Keratinocyte (primary cell): Measurements from ENCODE around the gene LDLRAD4. TPM values are rescaled to one million over a fixed set of nuclear protein-coding genes. Genes with fewer than 3 reads are reported as not detected.

Experiments
- DNase-seq: peaks from one replicate; pipeline ENCODE4 v3.0.0-alpha.2; 2011; ENCODE audit warnings: low read depth, missing footprints, low spot score
- FAIRE-seq: peaks from 2 replicates; lab custom pipeline; 2011; peaks lifted over from hg19 to GRCh38; lab: Jason Lieb, UNC
- H2AFZ ChIP-seq: 2 replicates; pipeline ENCODE4 v1.6.0; 2012; ENCODE audit warnings: low read length, control low read depth, inconsistent platforms; ENCODE audit not compliant: control insufficient read depth
- H3K27ac ChIP-seq: 2 replicates; pipeline ENCODE4 v1.5.1; 2011; ENCODE audit warnings: low read length; ENCODE audit not compliant: control insufficient read depth, insufficient read depth
- H3K27me3 ChIP-seq: 3 replicates; pipeline ENCODE4 v1.6.0; 2011; ENCODE audit warnings: low read length; ENCODE audit not compliant: control insufficient read depth, insufficient read depth; ENCODE audit errors: extremely low read depth
- H3K36me3 ChIP-seq, 2 experiments: 2 replicates in 1 of 2; 3 replicates in 1 of 2; pipeline ENCODE4 v1.5.1; 2011; ENCODE audit warnings: low read length in 2 of 2, mild to moderate bottlenecking in 1 of 2; ENCODE audit not compliant: control insufficient read depth in 2 of 2, insufficient read depth in 2 of 2; ENCODE audit errors: extremely low read depth in 1 of 2
- H3K4me1 ChIP-seq: 3 replicates; pipeline ENCODE4 v1.5.1; 2011; ENCODE audit warnings: low read length; ENCODE audit not compliant: control insufficient read depth, insufficient read depth; ENCODE audit errors: extremely low read depth
- H3K4me2 ChIP-seq: 3 replicates; pipeline ENCODE4 v1.6.0; 2011; ENCODE audit warnings: low read depth, low read length; ENCODE audit not compliant: control insufficient read depth, insufficient read depth; ENCODE audit errors: extremely low read depth
- H3K4me3 ChIP-seq, 3 experiments: fragments of 200-600 bp in 1 of 3; sonication (generic) in 1 of 3; 2 replicates in 2 of 3; 3 replicates in 1 of 3; pipeline ENCODE4 v1.5.1; 2011 to 2016; ENCODE audit warnings: low read length in 3 of 3, mild to moderate bottlenecking in 3 of 3, control low read depth in 2 of 3, inconsistent platforms in 1 of 3, low read depth in 1 of 3, mixed read lengths in 1 of 3, mixed run types in 1 of 3, moderate library complexity in 1 of 3; ENCODE audit not compliant: control insufficient read depth in 2 of 3, insufficient read depth in 2 of 3; ENCODE audit errors: extremely low read depth in 1 of 3
- H3K79me2 ChIP-seq: 2 replicates; pipeline ENCODE4 v1.6.0; 2012; ENCODE audit warnings: low read length; ENCODE audit not compliant: control insufficient read depth, insufficient read depth
- H3K9ac ChIP-seq: 3 replicates; pipeline ENCODE4 v1.6.0; 2011; ENCODE audit warnings: low read length; ENCODE audit not compliant: control insufficient read depth, insufficient read depth; ENCODE audit errors: extremely low read depth
- H3K9me1 ChIP-seq: 3 replicates; pipeline ENCODE4 v1.6.0; 2011; ENCODE audit warnings: low read length; ENCODE audit not compliant: control insufficient read depth, insufficient read depth; ENCODE audit errors: extremely low read depth
- H3K9me3 ChIP-seq: 2 replicates; pipeline ENCODE4 v1.5.1; 2012; ENCODE audit warnings: low read depth, low read length; ENCODE audit not compliant: control insufficient read depth
- H4K20me1 ChIP-seq: 3 replicates; pipeline ENCODE4 v1.6.0; 2011; ENCODE audit warnings: low read length; ENCODE audit not compliant: control insufficient read depth, insufficient read depth; ENCODE audit errors: extremely low read depth
- EZH2 ChIP-seq: IDR thresholded peaks from one replicate; pipeline ENCODE4 v1.6.1; 2012; ENCODE audit warnings: inconsistent platforms, mild to moderate bottlenecking, low read length, moderate library complexity
- dilution Hi-C: fragments of 300-500 bp; cut with MboI; formaldehyde crosslinking; loops from one replicate; pipeline ENCODE4 v1.7.0; 2020; ENCODE audit warnings: low sequenced_read_pairs; ENCODE audit not compliant: extremely low pct_ligation_motif_present
- polyA plus RNA-seq, 5 experiments: library from polyadenylated mRNA; depleted of rRNA in 3 of 5; stranded (reverse) in 3 of 5; stranded (forward) in 1 of 5; unstranded in 1 of 5; fragments of >200 nt; gene quantifications; 1 replicate in 1 of 5; 2 replicates in 3 of 5; 3 replicates in 1 of 5; pipeline versions ENCODE4 v1.2.1 to v1.2.3, GENCODE V29; 2011 to 2012; ENCODE audit warnings: missing spikeins in 2 of 5, low read depth in 1 of 5, low replicate concordance in 1 of 5
- TF ChIP-seq, protein P1 (sequence below), 3 experiments: IDR thresholded peaks in 1 of 3; conservative IDR thresholded peaks in 1 of 3; optimal IDR thresholded peaks in 1 of 3; 2 replicates in 2 of 3; 3 replicates in 1 of 3; pipeline versions ENCODE3 to v1.5.1; 2011; ENCODE audit warnings: low read length in 3 of 3, mild to moderate bottlenecking in 3 of 3, moderate library complexity in 2 of 3, control low read depth in 1 of 3, inconsistent platforms in 1 of 3; ENCODE audit not compliant: insufficient read depth in 2 of 3; ENCODE audit errors: extremely low read depth in 1 of 3

The LDLRAD4 gene
- polyA plus RNA-seq, 1 donor (not counting 4 experiments of a cell fraction or from before 2014, with no cell fraction given): not detected

DNA sequence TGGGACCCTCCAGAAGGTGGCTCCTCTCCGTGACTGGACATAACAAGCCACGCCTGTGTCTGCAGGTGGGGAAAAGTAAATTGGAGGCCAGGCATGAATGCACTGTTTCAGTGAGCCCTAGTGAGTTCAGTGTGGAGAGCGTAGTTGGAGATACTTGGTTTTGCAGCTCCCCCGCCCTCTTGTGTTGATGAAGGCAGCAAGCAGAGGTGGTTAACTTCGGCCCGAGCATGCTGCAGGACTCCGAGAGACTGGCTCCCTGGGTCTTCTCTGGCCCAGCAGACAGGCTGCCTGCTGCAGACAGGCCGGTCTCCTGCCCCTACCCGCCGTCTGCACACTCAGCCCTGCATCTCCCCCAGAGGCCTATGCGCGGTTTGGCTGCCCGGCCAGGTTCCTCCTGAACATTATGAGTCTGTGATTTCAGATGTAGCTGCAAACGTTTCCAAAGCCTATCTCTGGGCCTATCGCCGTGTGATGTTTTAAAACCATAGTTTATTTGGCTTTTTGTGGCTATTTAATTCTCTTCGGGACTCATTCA lies 102.4 kb downstream of the LDLRAD4 start:
- Histone ChIP-seq H4K20me1 (no peaks in the 10 kb centered on the region), H3K27ac (no peak overlapping the region), H3K4me2 (no peak overlapping the region), H3K4me1 (no peaks in the 10 kb centered on the region), H3K9me1 (no peaks in the 10 kb centered on the region), H3K27me3 (no peaks in the 10 kb centered on the region), H3K4me3 (no peak overlapping the region), H2AFZ (no peak overlapping the region), H3K9me3 (peaks cover 4% of the 10 kb centered on the region), H3K9ac (no peak overlapping the region), H3K79me2 (no peaks in the 10 kb centered on the region), H3K36me3 (no peaks in the 10 kb centered on the region)
- dilution Hi-C loops: no loop called here
- DNase-seq (no peak), FAIRE-seq (no peak)
- no peak for TF ChIP-seq EZH2
- TF ChIP-seq, protein P1, sequence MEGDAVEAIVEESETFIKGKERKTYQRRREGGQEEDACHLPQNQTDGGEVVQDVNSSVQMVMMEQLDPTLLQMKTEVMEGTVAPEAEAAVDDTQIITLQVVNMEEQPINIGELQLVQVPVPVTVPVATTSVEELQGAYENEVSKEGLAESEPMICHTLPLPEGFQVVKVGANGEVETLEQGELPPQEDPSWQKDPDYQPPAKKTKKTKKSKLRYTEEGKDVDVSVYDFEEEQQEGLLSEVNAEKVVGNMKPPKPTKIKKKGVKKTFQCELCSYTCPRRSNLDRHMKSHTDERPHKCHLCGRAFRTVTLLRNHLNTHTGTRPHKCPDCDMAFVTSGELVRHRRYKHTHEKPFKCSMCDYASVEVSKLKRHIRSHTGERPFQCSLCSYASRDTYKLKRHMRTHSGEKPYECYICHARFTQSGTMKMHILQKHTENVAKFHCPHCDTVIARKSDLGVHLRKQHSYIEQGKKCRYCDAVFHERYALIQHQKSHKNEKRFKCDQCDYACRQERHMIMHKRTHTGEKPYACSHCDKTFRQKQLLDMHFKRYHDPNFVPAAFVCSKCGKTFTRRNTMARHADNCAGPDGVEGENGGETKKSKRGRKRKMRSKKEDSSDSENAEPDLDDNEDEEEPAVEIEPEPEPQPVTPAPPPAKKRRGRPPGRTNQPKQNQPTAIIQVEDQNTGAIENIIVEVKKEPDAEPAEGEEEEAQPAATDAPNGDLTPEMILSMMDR (optimal IDR thresholded peaks at IDR 0.05 in 1 of 3, IDR thresholded peaks at IDR 0.05 in 1 of 3, conservative IDR thresholded peaks at IDR 0.05 in 1 of 3; ENCODE audit: extremely low read depth in 1 of 3, insufficient read depth in 2 of 3, low read length in 3 of 3): no peak

DNA sequence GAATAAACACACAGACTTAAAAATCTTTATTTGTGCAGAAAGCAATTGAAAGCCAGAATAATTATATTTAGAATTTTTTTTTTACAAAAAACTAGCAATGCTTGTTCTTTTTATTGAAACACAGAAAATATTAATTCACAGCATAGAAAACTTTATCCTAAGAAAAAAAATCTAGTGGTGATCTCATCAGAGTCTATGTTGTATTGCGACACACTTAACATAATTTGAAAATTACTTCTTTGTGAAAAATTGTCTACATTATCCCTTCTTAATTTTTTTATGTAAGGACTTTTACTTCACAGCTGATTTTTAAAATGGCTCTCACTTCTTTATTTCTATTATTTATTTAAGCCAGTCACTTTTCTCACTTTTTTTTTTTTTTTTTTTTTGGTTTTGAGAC lies 103.4 kb downstream of the LDLRAD4 start:
- TF ChIP-seq EZH2: no peak
- TF ChIP-seq, protein P1 (optimal IDR thresholded peaks at IDR 0.05 in 1 of 3, IDR thresholded peaks at IDR 0.05 in 1 of 3, conservative IDR thresholded peaks at IDR 0.05 in 1 of 3; ENCODE audit: extremely low read depth in 1 of 3, insufficient read depth in 2 of 3, low read length in 3 of 3): no peak
- H3K9ac ChIP-seq: no peak overlapping the region
- H3K27ac ChIP-seq: no peak overlapping the region
- H3K79me2 ChIP-seq: no peaks in the 10 kb centered on the region
- no peaks in the 10 kb centered on the region for H3K27me3 ChIP-seq
- H3K9me1 ChIP-seq: no peaks in the 10 kb centered on the region
- peaks cover 3% of the 10 kb centered on the region for H3K9me3 ChIP-seq
- H3K4me1 ChIP-seq: no peaks in the 10 kb centered on the region
- dilution Hi-C loops: no loop called here
- no peak overlapping the region for H3K4me3 ChIP-seq
- no peaks in the 10 kb centered on the region for H3K36me3 ChIP-seq
- H2AFZ ChIP-seq: no peak overlapping the region
- H3K4me2 ChIP-seq: no peak overlapping the region
- FAIRE-seq (no peak), DNase-seq (no peak)
- no peaks in the 10 kb centered on the region for H4K20me1 ChIP-seq
